IPS DF 6.9 (cell line): Measurements from ENCODE around the gene SUSD6.
A peak's percentile ranks its signal among the peaks of the same experiment; 100 is the strongest.
"Not testable (repeated sequence)": the region's sequence is repeated elsewhere in the genome, so short reads cannot be mapped to it uniquely, and the experiment has no call there.

Experiments
- DNase-seq: peaks from one replicate; pipeline ENCODE4 v3.0.0-alpha.2; 2013; ENCODE audit warnings: low read depth, low spot score
- H3K27ac ChIP-seq: one replicate; pipeline ENCODE4 v1.5.1; 2013; ENCODE audit warnings: low read length, control low read depth
- H3K27me3 ChIP-seq: 2 replicates; pipeline ENCODE4 v1.6.1; 2013; ENCODE audit warnings: mild to moderate bottlenecking, low read length; ENCODE audit not compliant: control insufficient read depth, insufficient read depth
- H3K36me3 ChIP-seq: 2 replicates; pipeline ENCODE4 v1.6.1; 2013; ENCODE audit warnings: low read length; ENCODE audit not compliant: control insufficient read depth, insufficient read depth
- H3K4me1 ChIP-seq: 2 replicates; pipeline ENCODE4 v1.6.1; 2013; ENCODE audit warnings: low read length; ENCODE audit not compliant: control insufficient read depth, insufficient read depth
- H3K4me3 ChIP-seq: 2 replicates; pipeline ENCODE4 v1.5.1; 2013; ENCODE audit warnings: mild to moderate bottlenecking, low read length
- H3K9me3 ChIP-seq: 2 replicates; pipeline ENCODE4 v1.6.1; 2013; ENCODE audit warnings: low read length, inconsistent platforms; ENCODE audit not compliant: control insufficient read depth, insufficient read depth
- WGBS: extraction: QIAGEN DNeasy Blood & Tissue Kit; methylation state at CpG from one replicate; pipeline ENCODE4 v1.1.7; 2013; ENCODE audit warnings: mixed read lengths, missing lambda C conversion rate; ENCODE audit not compliant: insufficient read length, insufficient coverage; 5-methylcytosine and 5-hydroxymethylcytosine counted together

The SUSD6 gene

DNA sequence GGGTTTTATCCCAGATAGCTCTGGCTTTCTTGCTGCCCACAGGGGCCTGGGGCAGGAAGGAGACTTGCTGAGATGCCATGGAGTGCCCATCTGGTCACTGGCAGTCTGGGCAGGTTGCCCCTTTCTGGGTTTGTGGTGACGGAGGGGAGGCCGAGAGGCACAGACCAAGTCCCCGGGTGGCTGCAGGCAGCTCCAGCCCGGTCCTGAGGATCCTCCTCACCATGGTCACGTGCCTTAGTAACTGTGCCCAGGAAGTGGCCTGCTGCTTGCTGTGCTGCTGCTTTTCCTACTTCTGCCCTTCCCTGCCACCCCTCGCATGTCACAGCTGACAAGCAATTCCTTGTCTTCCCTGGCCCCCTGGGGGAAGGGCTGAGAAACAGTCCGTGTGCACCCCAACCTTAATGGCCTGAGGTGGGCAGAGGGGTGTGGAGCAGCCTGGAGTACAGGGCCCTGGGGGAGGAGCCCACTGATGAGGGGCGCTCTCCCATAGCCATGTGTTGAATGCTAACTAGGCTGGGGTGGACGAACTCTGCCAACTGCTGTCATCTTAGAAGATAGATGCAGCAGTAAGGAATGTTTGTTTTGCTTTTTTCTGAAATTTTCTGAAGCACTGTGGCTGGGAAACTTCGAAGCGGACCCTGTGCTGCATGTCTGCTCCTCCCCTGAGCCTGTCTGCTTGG, 100.6 kb downstream of the SUSD6 start:
- WGBS: no CpG with 5 or more reads among the region's 11 CpGs
- Histone ChIP-seq H3K27ac (no peak overlapping the region), H3K36me3 (no peaks in the 10 kb centered on the region), H3K9me3 (no peaks in the 10 kb centered on the region), H3K27me3 (no peaks in the 10 kb centered on the region), H3K4me3 (no peak overlapping the region), H3K4me1 (peaks cover 15% of the 10 kb centered on the region)
- no peak for DNase-seq

DNA sequence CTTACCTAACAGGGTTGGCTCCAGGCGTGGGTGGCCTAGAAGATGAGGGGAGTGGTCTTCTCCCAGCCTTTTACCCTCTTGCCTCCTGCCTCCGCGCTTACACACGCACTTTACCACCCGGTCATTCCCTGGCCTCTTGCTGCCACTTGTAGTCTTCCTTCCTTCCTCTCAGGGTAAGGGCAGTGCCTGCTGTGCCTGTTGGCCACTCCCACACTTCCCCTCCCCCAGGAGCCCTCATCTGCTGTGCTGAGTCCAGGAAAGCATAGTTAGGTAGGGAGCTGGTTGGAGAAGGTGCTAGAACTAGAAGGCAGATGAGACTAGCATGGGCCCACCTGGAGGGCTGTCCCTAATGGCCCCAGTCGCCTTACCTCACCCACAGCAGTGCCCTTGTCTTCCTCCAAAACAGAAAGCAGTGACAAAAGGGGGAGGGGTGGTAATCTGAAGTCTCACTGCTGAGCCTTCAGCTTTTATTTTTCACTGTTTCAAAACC, 101.2 kb downstream of the SUSD6 start:
- Histone ChIP-seq H3K27ac (peak overlapping the region; percentile 48), H3K4me3 (no peak overlapping the region), H3K9me3 (no peaks in the 10 kb centered on the region), H3K36me3 (no peaks in the 10 kb centered on the region), H3K27me3 (no peaks in the 10 kb centered on the region), H3K4me1 (peaks cover 15% of the 10 kb centered on the region)
- DNase-seq: no peak
- WGBS: no CpG with 5 or more reads among the region's 6 CpGs

DNA sequence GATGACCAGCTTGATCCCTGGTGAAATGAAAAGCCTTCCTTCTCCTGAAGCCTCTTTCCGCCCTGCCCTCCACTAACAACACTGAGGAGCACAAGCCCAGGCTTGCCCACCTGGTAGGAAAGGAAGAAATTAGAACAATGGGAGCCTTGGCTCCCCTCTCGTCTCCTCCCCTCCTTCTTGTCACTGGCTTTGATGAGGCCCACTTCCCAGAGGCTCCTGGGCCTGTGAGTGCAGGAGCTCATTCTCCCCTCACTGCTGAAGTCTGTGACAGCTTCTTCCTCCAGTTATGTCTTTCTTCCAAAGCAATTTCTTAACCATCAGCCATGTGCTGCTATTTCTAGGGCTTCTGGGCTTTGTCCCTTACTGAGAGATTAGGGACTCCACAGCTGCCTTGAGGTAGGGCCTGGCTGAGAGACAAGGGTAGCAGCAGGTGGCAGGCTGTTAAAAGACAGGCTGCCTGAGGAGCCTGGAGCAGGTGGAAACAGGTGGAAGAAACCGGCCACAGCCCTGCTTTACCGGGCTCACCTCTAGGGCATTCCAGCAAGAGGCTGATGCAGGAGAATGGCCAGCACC, 101.9 kb downstream of the SUSD6 start:
- H3K4me3 ChIP-seq: no peak overlapping the region
- WGBS: no CpG with 5 or more reads among the region's 4 CpGs
- DNase-seq: no peak
- peak overlapping the region; percentile 48 for H3K27ac ChIP-seq
- H3K36me3 ChIP-seq: no peaks in the 10 kb centered on the region
- no peaks in the 10 kb centered on the region for H3K9me3 ChIP-seq
- H3K27me3 ChIP-seq: no peaks in the 10 kb centered on the region
- H3K4me1 ChIP-seq: peaks cover 15% of the 10 kb centered on the region

DNA sequence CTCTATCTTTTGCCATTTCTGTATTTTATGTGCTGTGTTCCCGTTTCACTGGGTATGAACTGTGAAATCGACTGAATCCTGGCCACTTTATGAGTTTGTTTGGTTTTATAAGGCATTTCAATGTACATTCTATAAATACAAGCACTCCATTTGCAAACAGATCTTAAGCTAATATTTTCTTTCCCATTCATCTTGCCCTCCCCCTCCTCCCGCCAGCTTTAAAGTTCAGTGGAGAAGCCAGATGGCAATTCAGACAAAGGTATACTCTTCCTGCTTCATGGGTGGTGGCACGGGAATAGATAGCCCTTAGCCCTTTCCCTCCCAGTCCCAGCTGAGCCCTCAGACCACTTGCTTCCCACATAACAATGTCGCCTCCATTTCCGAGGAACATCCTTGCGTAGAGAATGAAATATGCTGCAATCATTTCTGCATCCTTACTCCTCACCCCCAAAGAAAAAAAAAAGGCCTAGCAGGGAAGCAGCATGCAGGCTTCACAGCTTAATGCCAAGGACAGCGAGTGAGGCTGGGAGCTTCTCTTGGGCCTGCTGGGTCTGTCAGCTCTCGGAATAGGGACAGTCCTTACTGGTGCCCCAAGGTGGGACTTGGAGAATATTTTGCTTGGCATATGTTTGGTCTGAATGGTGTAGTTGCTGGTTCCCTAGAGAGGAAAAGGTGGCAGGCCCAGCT, 102.7 kb downstream of the SUSD6 start:
- Histone ChIP-seq H3K36me3 (no peaks in the 10 kb centered on the region), H3K27ac (no peak overlapping the region), H3K4me1 (peaks cover 12% of the 10 kb centered on the region), H3K9me3 (no peaks in the 10 kb centered on the region), H3K27me3 (no peaks in the 10 kb centered on the region), H3K4me3 (no peak overlapping the region)
- WGBS: no CpG with 5 or more reads among the region's 9 CpGs
- DNase-seq: no peak

DNA sequence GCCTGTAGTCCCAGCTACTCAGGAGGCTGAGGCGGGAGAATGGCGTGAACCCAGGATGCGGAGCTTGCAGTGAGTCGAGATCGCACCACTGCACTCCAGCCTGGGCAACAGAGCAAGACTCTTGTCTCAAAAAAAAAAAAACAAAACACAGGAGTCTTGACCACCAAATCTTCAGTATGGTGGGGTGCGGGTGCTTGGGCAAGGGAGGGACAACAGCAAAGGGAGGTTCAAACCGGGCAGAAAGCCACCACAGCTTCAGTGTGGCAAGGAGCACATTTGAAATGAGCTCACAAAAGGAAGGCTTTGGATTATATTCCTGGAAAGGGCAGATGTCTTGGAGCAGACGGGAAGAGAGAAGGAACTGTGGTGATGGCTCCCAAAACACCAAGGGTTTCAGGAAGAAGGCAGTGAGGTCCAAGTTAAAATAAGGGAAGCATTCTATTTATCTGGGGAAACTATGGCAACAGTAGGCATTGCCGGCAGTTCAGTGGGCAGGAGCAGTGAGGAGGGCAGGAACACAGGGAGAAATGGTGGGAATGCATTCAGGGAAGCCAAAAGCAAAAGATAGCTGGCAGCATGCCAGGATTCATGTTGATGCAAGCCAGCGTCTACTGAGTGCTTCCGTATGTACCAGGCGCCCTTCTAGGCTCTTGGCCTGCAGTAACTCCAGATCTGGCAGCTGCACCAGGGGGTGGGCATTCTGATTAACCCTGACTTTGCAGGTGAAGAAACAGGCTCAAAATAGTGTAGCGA, 104.5 kb downstream of the SUSD6 start:
- H3K27me3 ChIP-seq: no peaks in the 10 kb centered on the region
- no CpG with 5 or more reads among the region's 13 CpGs for WGBS
- H3K9me3 ChIP-seq: no peaks in the 10 kb centered on the region
- DNase-seq: no peak
- H3K36me3 ChIP-seq: no peaks in the 10 kb centered on the region
- H3K4me1 ChIP-seq: peaks cover 12% of the 10 kb centered on the region
- no peak overlapping the region for H3K4me3 ChIP-seq
- no peak overlapping the region for H3K27ac ChIP-seq

DNA sequence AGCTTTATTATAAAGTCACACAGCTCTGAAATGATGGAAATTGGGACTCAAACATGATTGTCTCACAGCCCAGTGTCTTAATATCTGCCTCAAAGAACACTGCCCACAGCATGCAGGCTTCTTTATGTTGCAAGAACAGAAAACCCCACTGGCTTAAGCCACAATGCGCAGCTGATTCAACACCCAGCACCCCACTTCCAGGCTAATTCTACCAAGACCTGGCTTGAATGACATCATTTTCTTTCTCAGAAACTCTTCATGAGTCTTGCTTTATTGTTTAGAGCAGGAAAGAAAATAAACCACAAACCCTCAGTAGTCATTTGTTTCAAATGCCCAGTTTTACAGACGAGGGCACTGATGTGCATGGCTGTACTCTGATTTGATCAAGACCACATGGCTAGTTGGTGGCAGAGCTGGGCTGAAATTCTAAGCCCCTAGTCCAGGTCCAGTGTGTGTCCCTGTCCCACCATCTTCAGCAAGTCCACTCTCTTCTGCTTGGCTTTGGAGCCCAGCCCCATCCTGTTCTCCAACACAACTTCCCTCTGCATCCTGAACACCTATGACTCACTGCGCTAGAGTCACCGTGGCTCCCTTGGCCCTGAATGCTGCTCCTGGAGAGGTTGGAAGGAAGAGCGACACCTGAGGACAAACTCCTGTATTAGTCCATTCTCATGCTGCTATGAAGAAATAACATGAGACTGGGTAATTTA, 105.2 kb downstream of the SUSD6 start:
- peaks cover 12% of the 10 kb centered on the region for H3K4me1 ChIP-seq
- H3K36me3 ChIP-seq: no peaks in the 10 kb centered on the region
- no peak for DNase-seq
- no CpG with 5 or more reads among the region's 5 CpGs for WGBS
- H3K4me3 ChIP-seq: no peak overlapping the region
- no peaks in the 10 kb centered on the region for H3K27me3 ChIP-seq
- no peaks in the 10 kb centered on the region for H3K9me3 ChIP-seq
- H3K27ac ChIP-seq: no peak overlapping the region

DNA sequence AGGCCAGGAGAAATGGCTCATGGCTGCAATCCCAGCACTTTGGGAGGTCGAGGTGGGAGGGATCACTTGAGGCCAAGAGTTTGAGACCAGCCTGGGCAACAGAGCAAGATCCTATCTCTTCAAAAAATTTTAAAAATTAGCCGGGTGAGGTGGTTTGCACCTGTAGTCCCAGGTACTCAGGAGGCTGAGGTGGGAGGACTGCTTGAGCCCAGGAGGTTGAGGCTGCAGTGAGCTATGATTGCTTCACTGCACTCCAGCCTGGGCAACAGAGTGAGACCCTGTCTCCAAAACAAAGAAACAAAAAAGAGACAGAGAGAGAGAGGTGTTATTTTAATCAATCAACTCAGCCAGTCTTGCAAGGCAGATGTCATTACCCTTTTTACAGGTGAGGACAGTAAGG, 107.2 kb downstream of the SUSD6 start:
- not testable (repeated sequence) for H3K4me1 ChIP-seq, DNase-seq, H3K9me3 ChIP-seq, H3K4me3 ChIP-seq, H3K36me3 ChIP-seq, H3K27ac ChIP-seq, H3K27me3 ChIP-seq
- no CpG with 5 or more reads among the region's 2 CpGs for WGBS

DNA sequence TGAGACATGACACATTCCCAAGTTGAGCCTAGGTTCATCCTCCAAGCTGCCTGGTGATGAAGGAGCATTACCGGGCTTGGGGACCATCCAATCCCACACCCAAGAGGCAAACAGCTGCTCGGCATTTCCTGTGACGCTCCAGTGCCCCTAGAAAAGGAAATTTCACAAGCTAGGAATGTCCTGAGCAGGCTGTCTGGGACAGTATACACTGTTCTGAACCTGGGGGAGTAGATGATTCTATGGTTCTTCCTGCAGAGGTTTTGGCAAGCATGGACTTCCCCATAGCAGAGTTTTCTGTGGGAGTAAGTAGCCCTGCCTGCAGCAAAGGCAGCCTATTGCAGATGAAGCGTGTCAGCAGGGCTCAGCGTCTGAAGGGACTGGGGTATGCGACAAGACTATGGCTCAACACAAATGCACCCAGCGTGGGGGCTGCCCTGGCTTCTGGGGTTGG, 108.1 kb downstream of the SUSD6 start:
- no peaks in the 10 kb centered on the region for H3K27me3 ChIP-seq
- H3K27ac ChIP-seq: no peak overlapping the region
- no peak overlapping the region for H3K4me3 ChIP-seq
- no peaks in the 10 kb centered on the region for H3K4me1 ChIP-seq
- WGBS: no CpG with 5 or more reads among the region's 7 CpGs
- H3K9me3 ChIP-seq: no peaks in the 10 kb centered on the region
- H3K36me3 ChIP-seq: no peaks in the 10 kb centered on the region
- no peak for DNase-seq

DNA sequence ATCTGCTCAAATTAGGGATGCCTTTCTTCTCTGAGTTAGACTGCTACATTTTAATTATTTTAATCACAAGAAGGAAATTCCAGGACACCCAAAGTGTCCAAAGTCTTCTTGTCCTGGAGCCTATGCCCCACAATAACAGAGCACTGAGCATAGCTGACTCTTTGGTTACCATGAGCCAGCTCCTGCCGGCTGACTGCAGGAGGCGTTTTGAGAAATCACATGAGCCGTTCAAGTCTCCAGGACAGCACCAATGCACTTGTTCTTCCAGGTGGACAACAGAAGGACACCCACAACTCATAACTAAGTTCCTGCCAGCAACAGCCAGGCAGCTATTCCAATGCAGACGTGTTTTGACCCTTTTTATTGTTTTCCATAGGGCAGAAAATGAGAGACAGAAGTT, 109.5 kb downstream of the SUSD6 start:
- no peak for DNase-seq
- no peak overlapping the region for H3K4me3 ChIP-seq
- no peaks in the 10 kb centered on the region for H3K36me3 ChIP-seq
- no CpG with 5 or more reads among the region's 4 CpGs for WGBS
- H3K9me3 ChIP-seq: no peaks in the 10 kb centered on the region
- no peaks in the 10 kb centered on the region for H3K4me1 ChIP-seq
- H3K27me3 ChIP-seq: no peaks in the 10 kb centered on the region
- no peak overlapping the region for H3K27ac ChIP-seq
